ENCODE data around the gene PDE9A.

The PDE9A gene

GRCh38 chr21:42740405-42740909 is 87.0 kb downstream of the PDE9A start:
- no peak for DNase-seq (ENCODE audit: low spot score)

- DNase-seq (ENCODE audit: low spot score): no peak
Measured at GRCh38 chr21:42741066-42741465, 87.6 kb downstream of the PDE9A start.

GRCh38 chr21:42744520-42745445 is 91.4 kb downstream of the PDE9A start:
- no peak for DNase-seq (ENCODE audit: low spot score)

GRCh38 chr21:42745511-42746239 is 92.3 kb downstream of the PDE9A start:
- DNase-seq (ENCODE audit: low spot score): no peak

DNA sequence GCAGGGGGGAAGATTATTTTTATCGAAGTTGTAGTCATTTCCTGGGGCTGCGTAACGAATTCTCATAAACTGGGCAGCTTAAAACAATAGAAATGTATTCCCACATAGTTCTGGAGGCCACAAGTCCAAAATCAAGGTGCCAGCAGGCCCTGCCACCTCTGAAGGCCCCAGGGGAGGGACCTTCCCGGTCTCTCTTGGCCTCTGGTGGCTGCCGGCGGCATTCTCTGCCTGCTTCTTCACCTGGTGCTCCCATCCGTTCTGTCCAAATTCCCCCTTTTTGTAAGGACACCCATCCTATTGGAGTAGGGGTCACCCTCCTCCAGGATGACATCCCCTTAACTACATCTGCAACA is 92.8 kb downstream of the PDE9A start:
- DNase-seq (ENCODE audit: low spot score): no peak

GRCh38 chr21:42746593-42747275 is 93.3 kb downstream of the PDE9A start:
- DNase-seq (ENCODE audit: low spot score): peak; percentile 45

GRCh38 chr21:42747276-42747701 is 93.9 kb downstream of the PDE9A start:
- DNase-seq (ENCODE audit: low spot score): no peak

GRCh38 chr21:42747746-42748351 is 94.4 kb downstream of the PDE9A start:
- no peak for DNase-seq (ENCODE audit: low spot score)

DNA sequence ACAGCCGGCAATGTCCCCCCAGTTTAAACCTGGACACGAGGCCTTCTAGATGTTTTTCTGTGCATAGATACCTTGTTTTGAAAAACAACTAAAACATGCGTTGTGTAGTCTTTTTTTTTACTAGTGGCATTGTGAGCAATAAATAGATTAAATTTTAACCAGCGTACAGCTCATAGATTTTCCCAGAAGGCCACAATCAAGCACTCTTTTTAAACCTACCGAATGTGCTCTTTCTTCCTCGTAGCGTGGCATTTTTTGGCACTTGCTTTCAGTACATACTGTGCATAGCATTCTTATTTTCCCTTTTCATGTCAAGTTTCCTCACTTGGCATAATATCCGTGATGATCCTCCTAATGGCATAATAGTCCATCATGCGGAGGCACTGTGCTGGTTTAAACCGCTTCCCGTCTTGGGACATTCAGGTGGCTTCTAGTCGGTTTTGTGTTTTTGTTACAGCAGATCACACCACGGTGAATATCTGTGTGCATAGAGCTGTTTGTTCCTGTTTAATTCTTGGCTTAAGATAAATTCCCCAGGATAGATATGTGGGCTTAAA is 95.3 kb downstream of the PDE9A start:
- DNase-seq (ENCODE audit: low spot score): no peak

DNA sequence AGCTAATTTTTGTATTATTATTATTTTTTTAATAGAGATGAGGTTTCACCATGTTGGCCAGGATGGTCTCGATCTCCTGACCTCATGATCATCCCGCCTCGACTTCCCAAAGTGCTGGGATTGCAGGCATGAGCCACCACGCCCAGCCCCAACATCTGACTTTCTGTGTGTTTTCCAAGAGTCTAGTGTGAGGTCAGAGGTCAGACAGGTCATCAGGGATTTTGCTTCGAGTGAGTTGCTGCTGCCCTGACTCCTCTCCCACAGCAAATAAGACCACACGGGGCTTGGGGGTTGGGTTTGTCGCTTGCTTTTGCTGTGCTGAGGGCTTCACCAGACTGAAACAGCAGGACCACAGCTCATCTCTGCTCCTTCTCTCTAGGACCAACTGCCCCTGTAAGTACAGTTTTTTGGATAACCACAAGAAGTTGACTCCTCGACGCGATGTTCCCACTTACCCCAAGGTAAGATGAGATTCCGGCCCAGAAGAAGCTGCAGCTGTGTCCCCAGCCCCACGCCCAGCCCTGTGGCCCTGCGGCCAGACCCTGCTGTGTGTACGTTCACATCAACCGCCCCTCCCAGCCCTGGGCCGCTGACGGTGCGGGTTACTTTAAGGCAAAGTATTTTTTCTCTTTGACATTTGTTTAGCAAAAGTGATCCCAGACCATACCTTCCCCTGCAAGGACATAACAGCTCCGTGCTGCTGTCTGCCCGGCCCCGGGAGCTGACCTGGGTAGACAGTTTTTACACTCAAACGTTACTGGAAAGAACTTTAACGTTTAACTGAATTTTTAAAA is 97.5 kb downstream of the PDE9A start:
- DNase-seq (ENCODE audit: low spot score): no peak

DNA sequence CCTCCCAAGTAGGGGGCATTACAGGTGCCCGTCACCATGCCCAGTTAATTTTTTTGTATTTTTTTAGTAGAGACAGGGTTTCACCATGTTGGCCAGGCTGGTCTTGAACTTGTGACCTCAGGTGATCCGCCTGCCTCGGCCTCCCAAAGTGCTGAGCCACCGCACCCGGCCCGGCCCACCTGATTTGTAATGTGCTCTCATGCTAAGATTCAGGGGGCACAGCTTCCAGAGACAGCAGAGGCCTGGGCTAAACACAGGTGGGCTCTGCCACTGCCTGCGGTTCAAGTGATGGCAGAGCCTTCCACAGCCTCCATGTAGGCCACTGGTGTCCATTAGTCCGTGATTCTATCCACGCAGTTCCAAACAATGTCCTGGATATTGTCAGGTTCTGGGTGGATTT is 98.4 kb downstream of the PDE9A start:
- no peak for DNase-seq (ENCODE audit: low spot score)

DNA sequence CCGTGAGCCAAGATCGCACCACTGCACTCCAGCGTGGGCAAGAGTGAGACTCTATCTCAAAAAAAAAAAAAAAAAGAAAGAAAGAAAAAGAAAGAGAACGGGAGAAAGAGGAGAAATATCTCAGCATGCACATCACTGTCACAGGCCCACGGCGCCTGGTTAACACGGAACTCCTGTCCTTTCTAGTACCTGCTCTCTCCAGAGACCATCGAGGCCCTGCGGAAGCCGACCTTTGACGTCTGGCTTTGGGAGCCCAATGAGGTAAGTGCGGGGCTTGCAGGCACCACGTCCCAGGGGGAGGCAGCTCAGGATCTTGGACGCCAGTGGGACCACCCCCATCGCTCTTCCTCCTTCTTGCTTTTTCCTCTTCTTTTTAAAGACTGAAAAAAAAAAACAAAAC is 100.4 kb downstream of the PDE9A start:
- no peak for DNase-seq (ENCODE audit: low spot score)

- no peak for DNase-seq (ENCODE audit: low spot score)
Measured at GRCh38 chr21:42754270-42754933, 101.0 kb downstream of the PDE9A start.

DNA sequence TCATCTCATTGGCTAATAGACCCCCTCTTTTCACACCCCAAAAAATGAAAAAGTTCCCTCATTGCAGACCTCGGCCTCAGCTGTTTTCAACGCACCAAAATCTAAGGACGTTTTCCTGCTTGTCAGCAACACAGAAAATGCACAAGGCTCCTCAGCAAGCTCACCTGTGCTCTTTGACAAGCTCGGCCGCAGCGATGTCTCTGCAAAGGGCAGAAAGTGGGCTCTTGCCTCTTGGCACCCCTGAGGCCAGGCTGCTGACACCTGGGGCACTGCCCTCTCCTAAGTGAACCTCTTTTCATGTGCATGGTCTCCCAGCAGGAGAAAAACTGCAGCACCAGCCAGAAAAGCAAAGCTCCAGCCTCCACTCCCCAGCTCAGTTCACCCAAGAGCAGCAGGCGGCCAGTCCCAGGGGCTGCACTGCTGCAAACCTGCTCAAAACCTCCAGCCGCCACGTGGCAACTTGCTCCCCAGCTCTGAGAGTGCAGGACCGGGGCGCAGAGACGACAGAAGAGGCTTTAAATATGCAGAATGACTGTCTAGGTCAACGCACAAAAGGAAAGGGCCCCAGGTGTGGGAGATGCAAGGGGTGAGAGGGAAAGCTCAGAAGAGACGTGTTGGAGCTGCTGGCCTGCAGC is 101.7 kb downstream of the PDE9A start:
- no peak for DNase-seq (ENCODE audit: low spot score)

DNA sequence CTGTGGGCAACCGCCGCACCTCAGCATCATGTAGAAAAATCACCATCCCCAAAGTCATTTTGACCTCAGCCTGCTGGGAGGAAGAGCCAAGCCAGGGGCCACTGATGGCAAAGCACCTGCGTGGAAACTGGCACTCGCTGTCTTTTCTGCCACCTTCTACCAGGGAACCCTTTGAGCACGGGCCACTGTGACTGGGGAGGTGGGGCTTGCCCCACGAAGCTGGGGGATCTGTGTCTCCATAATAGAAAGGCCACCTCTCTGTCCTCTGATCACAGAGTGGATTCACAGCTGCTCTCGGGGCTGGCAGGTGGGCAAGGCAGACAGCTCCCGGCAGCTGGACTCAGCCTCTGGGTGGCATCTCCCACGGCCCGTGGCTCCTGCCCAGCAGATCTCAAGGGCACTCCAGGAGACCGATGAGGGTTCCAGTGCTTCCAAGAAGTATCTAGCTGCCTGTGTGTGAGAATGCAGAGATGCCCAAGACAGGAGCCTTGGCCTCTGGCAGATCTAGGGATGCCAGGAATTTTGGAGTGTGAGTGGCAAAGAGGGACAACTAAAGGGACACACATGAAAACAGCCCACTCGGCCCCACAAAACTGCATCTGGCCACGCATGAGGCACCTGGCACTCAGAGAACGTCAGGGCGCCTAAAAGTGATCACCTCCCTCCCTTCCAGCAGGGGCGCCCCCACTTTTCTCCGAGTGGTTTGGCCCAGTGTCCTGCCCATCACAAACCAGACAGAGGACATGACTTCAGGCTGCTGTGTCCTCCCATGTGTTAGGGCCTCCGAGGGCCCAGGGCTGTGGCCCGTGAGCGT is 102.6 kb downstream of the PDE9A start:
- DNase-seq (ENCODE audit: low spot score): no peak

DNA sequence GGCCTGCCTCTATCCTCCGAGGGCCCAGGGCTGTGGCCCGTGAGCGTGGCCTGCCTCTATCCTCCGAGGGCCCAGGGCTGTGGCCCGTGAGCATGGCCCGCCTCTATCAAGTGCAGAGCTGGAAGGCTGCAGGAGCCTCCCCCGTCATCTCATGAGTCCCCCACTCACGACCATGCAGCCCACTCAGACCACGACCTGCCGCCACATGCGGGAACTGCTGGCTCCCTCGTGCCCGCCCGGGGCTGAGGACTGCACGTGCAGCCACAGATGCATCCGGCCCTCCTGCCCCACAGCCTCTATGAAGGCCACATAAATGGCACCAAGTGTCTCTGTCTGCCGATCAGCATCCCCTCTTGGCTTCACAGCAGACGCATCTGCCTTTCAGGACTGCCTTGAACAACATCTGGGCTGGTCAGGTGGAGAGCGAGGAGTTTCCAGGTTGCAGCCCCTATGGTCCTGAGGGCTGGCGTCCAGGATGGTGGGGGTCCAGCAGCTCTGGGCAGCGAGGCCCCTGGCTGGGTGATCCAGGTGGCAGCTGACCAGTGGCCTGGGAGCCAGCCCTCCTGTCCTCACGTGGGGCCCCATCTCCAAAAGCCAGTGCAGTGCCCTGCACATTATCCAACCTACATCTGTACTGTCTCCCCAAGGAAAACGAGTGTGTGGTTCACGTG is 103.3 kb downstream of the PDE9A start:
- DNase-seq (ENCODE audit: low spot score): no peak

DNA sequence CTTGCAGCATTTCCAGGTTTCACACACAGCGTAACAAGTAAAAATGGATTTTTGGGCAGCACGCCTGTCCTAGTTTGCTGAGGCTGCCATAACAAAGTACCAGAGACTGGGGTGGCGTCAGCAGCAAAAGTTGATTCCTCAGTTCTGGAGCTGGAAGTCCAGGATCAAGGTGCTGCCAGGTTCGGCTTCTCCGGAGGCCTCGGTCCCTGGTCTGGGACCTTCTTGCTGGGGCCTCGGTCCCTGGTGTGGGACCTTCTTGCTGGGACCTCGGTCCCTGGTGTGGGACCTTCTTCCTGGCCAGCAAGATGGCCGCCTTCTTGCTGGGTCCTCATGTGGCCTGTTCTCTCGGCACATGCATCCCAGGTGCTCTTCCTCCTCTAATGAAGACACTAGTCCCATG is 104.0 kb downstream of the PDE9A start:
- no peak for DNase-seq (ENCODE audit: low spot score)

- no peak for DNase-seq (ENCODE audit: low spot score)
Measured at GRCh38 chr21:42757826-42758655, 104.6 kb downstream of the PDE9A start.

Measured in CD4-positive, alpha-beta T cell treated with Interleukin-15 for 4 hours (primary cell).